AG04450 (cell line): ENCODE data around the gene ADGRA1. TPM values are rescaled to one million over a fixed set of nuclear protein-coding genes. Genes with fewer than 3 reads are reported as not detected.

ENCODE experiments used
- CTCF ChIA-PET: fragments of 300-600, 350-600 bp; formaldehyde crosslinking; extraction: SDS; loops from one replicate; lab custom pipeline; 2022; ENCODE audit warnings: antibody characterized with exemption, inconsistent platforms; lab: Charles Lee
- POLR2A ChIA-PET: fragments of 350-600 bp; formaldehyde crosslinking; extraction: SDS; loops from one replicate; lab custom pipeline; 2021; ENCODE audit warnings: antibody characterized with exemption, inconsistent platforms; lab: Yijun Ruan, JAX
- DNase-seq: peaks from one replicate; pipeline ENCODE4 v3.0.0-alpha.2; 2011; ENCODE audit warnings: low read depth, low spot score
- H3K27ac ChIP-seq: one replicate; pipeline ENCODE4 v1.5.1; 2012; ENCODE audit warnings: low read depth, low read length, control low read depth
- H3K27me3 ChIP-seq: one replicate; pipeline ENCODE4 v1.6.0; 2012; ENCODE audit warnings: low read length; ENCODE audit not compliant: control insufficient read depth, insufficient read depth
- H3K4me3 ChIP-seq: 2 replicates; pipeline ENCODE4 v1.5.1; 2011; ENCODE audit warnings: mild to moderate bottlenecking, low read depth, low read length, control low read depth
- H3K9me3 ChIP-seq: 2 replicates; pipeline ENCODE4 v1.5.1; 2012; ENCODE audit warnings: low read length; ENCODE audit not compliant: control insufficient read depth, insufficient read depth
- CTCF ChIP-seq: IDR thresholded peaks from 2 replicates; pipeline ENCODE4 v1.5.1; 2011; ENCODE audit warnings: low read depth, low read length, control low read depth, inconsistent platforms
- polyA plus RNA-seq: library from polyadenylated mRNA; depleted of rRNA; stranded (reverse); fragments of >200 nt; gene quantifications from 2 replicates; pipeline ENCODE4 v1.2.3, GENCODE V29; 2011

ADGRA1 gene
- polyA plus RNA-seq, 1 experiment: not detected

- TF ChIP-seq CTCF: no peak
- H3K27me3 ChIP-seq: peaks cover 25% of the 10 kb centered on the region
- no peak within 1 kb of the TSS for H3K27ac ChIP-seq
- no peak for DNase-seq
- peaks cover 5% of the 10 kb centered on the region; the same call in 1 of the 2 replicates for H3K9me3 ChIP-seq
- ChIA-PET POLR2A (no interaction called here), CTCF (interaction anchor here (1.4 kb wide), 1 partner anchor 17 kb away, joined by 5 read pairs; no protein-coding TSS in a partner anchor)
- peak within 1 kb of the TSS; percentile 55 for H3K4me3 ChIP-seq
Observed at GRCh38 chr10:133159950-133160825, 72.5 kb downstream of the ADGRA1 start, which contains the start of gene KNDC1. KNDC1 (plus strand) TSS chr10:133160219; CDS start chr10:133160468, 249 bp downstream.

- ChIA-PET CTCF (interaction anchor here (1.4 kb wide), 1 partner anchor 18 kb away, joined by 5 read pairs; no protein-coding TSS in a partner anchor), POLR2A (no interaction called here)
- Histone ChIP-seq H3K9me3 (peaks cover 12% of the 10 kb centered on the region; the same call in 1 of the 2 replicates), H3K4me3 (peak overlapping the region; percentile 55), H3K27me3 (peaks cover 25% of the 10 kb centered on the region), H3K27ac (no peak overlapping the region)
- DNase-seq: no peak
- no peak for TF ChIP-seq CTCF
Observed at GRCh38 chr10:133160826-133161471, 73.2 kb downstream of the ADGRA1 start.

DNA sequence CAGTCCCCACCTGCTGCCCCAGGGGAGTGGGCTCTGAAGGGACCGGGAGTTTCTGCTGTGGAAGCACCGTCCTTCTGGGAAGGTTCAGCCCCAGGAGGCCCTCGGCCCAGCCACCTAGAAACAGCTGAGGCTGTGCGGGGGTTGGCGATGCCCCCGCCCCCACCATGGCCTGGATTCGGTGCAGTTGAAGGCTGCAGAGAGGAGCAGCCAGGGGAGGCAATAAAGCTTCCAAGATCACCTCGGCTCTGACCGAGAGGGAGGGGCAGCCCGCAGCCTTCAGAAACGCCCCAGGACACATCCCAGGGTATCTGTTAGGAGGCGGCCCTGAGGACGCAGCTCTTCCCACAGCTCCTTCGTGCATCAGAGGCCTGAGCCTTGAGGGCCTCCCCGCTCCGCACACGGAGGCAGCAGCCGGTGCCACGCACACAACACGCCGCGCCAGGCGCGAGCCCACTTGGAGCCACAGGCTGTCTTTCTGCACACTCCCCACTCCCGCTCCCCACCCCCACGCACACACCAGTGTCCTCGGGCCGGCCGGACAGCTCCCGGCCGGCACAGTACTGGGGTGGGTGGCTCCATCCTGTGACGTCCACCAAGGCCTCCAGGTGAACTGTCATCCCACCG, 73.9 kb downstream of the ADGRA1 start:
- no peak overlapping the region for H3K4me3 ChIP-seq
- H3K27me3 ChIP-seq: peaks cover 25% of the 10 kb centered on the region
- H3K27ac ChIP-seq: no peak overlapping the region
- TF ChIP-seq CTCF: no peak
- CTCF ChIA-PET: interaction anchor here (1.4 kb wide), 1 partner anchor 18 kb away, joined by 5 read pairs; no protein-coding TSS in a partner anchor
- peaks cover 17% of the 10 kb centered on the region for H3K9me3 ChIP-seq
- no peak for DNase-seq
- POLR2A ChIA-PET: no interaction called here

GRCh38 chr10:133162178-133162909, 74.6 kb downstream of the ADGRA1 start:
- ChIA-PET POLR2A (no interaction called here), CTCF (no interaction called here)
- peaks cover 24% of the 10 kb centered on the region for H3K9me3 ChIP-seq

More at GRCh38 chr10:133162178-133162909, 74.6 kb downstream of the ADGRA1 start:
- no peak for TF ChIP-seq CTCF
- peaks cover 25% of the 10 kb centered on the region for H3K27me3 ChIP-seq
- no peak for DNase-seq
- H3K27ac ChIP-seq: no peak overlapping the region
- H3K4me3 ChIP-seq: no peak overlapping the region
